Keratinocyte (primary cell): ENCODE data around the gene POLR2B. TPM values are rescaled to one million over a fixed set of nuclear protein-coding genes. Genes with fewer than 3 reads are reported as not detected.

Source experiments
- DNase-seq: peaks from one replicate; pipeline ENCODE4 v3.0.0-alpha.2; 2011; ENCODE audit warnings: low read depth, missing footprints, low spot score
- FAIRE-seq: peaks from 2 replicates; lab custom pipeline; 2011; peaks lifted over from hg19 to GRCh38; lab: Jason Lieb, UNC
- H2AFZ ChIP-seq: 2 replicates; pipeline ENCODE4 v1.6.0; 2012; ENCODE audit warnings: low read length, control low read depth, inconsistent platforms; ENCODE audit not compliant: control insufficient read depth
- H3K27ac ChIP-seq: 2 replicates; pipeline ENCODE4 v1.5.1; 2011; ENCODE audit warnings: low read length; ENCODE audit not compliant: control insufficient read depth, insufficient read depth
- H3K27me3 ChIP-seq: 3 replicates; pipeline ENCODE4 v1.6.0; 2011; ENCODE audit warnings: low read length; ENCODE audit not compliant: control insufficient read depth, insufficient read depth; ENCODE audit errors: extremely low read depth
- H3K36me3 ChIP-seq, 2 experiments: 2 replicates in 1 of 2; 3 replicates in 1 of 2; pipeline ENCODE4 v1.5.1; 2011; ENCODE audit warnings: low read length in 2 of 2, mild to moderate bottlenecking in 1 of 2; ENCODE audit not compliant: control insufficient read depth in 2 of 2, insufficient read depth in 2 of 2; ENCODE audit errors: extremely low read depth in 1 of 2
- H3K4me1 ChIP-seq: 3 replicates; pipeline ENCODE4 v1.5.1; 2011; ENCODE audit warnings: low read length; ENCODE audit not compliant: control insufficient read depth, insufficient read depth; ENCODE audit errors: extremely low read depth
- H3K4me2 ChIP-seq: 3 replicates; pipeline ENCODE4 v1.6.0; 2011; ENCODE audit warnings: low read depth, low read length; ENCODE audit not compliant: control insufficient read depth, insufficient read depth; ENCODE audit errors: extremely low read depth
- H3K4me3 ChIP-seq, 3 experiments: fragments of 200-600 bp in 1 of 3; sonication (generic) in 1 of 3; 2 replicates in 2 of 3; 3 replicates in 1 of 3; pipeline ENCODE4 v1.5.1; 2011 to 2016; ENCODE audit warnings: low read length in 3 of 3, mild to moderate bottlenecking in 3 of 3, control low read depth in 2 of 3, inconsistent platforms in 1 of 3, low read depth in 1 of 3, mixed read lengths in 1 of 3, mixed run types in 1 of 3, moderate library complexity in 1 of 3; ENCODE audit not compliant: control insufficient read depth in 2 of 3, insufficient read depth in 2 of 3; ENCODE audit errors: extremely low read depth in 1 of 3
- H3K79me2 ChIP-seq: 2 replicates; pipeline ENCODE4 v1.6.0; 2012; ENCODE audit warnings: low read length; ENCODE audit not compliant: control insufficient read depth, insufficient read depth
- H3K9ac ChIP-seq: 3 replicates; pipeline ENCODE4 v1.6.0; 2011; ENCODE audit warnings: low read length; ENCODE audit not compliant: control insufficient read depth, insufficient read depth; ENCODE audit errors: extremely low read depth
- H3K9me1 ChIP-seq: 3 replicates; pipeline ENCODE4 v1.6.0; 2011; ENCODE audit warnings: low read length; ENCODE audit not compliant: control insufficient read depth, insufficient read depth; ENCODE audit errors: extremely low read depth
- H3K9me3 ChIP-seq: 2 replicates; pipeline ENCODE4 v1.5.1; 2012; ENCODE audit warnings: low read depth, low read length; ENCODE audit not compliant: control insufficient read depth
- H4K20me1 ChIP-seq: 3 replicates; pipeline ENCODE4 v1.6.0; 2011; ENCODE audit warnings: low read length; ENCODE audit not compliant: control insufficient read depth, insufficient read depth; ENCODE audit errors: extremely low read depth
- CTCF ChIP-seq, 3 experiments: IDR thresholded peaks in 1 of 3; conservative IDR thresholded peaks in 1 of 3; optimal IDR thresholded peaks in 1 of 3; 2 replicates in 2 of 3; 3 replicates in 1 of 3; pipeline versions ENCODE3 to v1.5.1; 2011; ENCODE audit warnings: low read length in 3 of 3, mild to moderate bottlenecking in 3 of 3, moderate library complexity in 2 of 3, control low read depth in 1 of 3, inconsistent platforms in 1 of 3; ENCODE audit not compliant: insufficient read depth in 2 of 3; ENCODE audit errors: extremely low read depth in 1 of 3
- EZH2 ChIP-seq: IDR thresholded peaks from one replicate; pipeline ENCODE4 v1.6.1; 2012; ENCODE audit warnings: inconsistent platforms, mild to moderate bottlenecking, low read length, moderate library complexity
- dilution Hi-C: fragments of 300-500 bp; cut with MboI; formaldehyde crosslinking; loops from one replicate; pipeline ENCODE4 v1.7.0; 2020; ENCODE audit warnings: low sequenced_read_pairs; ENCODE audit not compliant: extremely low pct_ligation_motif_present
- polyA plus RNA-seq, 5 experiments: library from polyadenylated mRNA; depleted of rRNA in 3 of 5; stranded (reverse) in 3 of 5; stranded (forward) in 1 of 5; unstranded in 1 of 5; fragments of >200 nt; gene quantifications; 1 replicate in 1 of 5; 2 replicates in 3 of 5; 3 replicates in 1 of 5; pipeline versions ENCODE4 v1.2.1 to v1.2.3, GENCODE V29; 2011 to 2012; ENCODE audit warnings: missing spikeins in 2 of 5, low read depth in 1 of 5, low replicate concordance in 1 of 5

The POLR2B gene
- polyA plus RNA-seq, 1 donor (not counting 4 experiments of a cell fraction or from before 2014, with no cell fraction given), result 153 TPM

DNA sequence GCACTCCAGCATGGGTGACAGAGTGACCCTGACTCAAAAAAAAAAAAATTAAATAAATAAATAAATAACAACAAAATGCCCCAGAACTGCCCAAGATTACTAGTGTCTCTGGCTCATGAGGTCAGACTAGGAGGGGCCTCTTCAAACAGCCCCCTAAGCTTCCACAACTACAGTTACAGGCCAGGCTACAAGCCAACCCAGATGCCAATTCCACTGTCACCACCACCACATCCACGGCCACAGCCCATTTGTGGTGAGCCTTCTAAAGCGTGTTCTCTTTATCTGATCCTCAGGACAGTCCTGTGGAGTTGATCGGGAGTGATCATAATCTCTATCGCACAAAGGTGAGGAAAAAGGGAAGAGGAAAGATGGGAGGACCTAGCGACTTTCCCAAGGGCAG, 94.9 kb downstream of the POLR2B start:
- Histone ChIP-seq H3K9ac (no peak overlapping the region), H3K4me3 (no peak overlapping the region), H2AFZ (no peak overlapping the region), H3K4me1 (peaks cover 56% of the 10 kb centered on the region), H3K9me1 (no peaks in the 10 kb centered on the region), H3K79me2 (peaks cover 38% of the 10 kb centered on the region), H3K27ac (peak overlapping the region; percentile 13), H4K20me1 (no peaks in the 10 kb centered on the region), H3K9me3 (no peaks in the 10 kb centered on the region), H3K27me3 (no peaks in the 10 kb centered on the region), H3K4me2 (no peak overlapping the region), H3K36me3 (peaks cover 1 to 8% of the 10 kb centered on the region in 2 experiments)
- FAIRE-seq, result no peak
- dilution Hi-C loops, result no loop called here
- no peak for DNase-seq
- no peak for TF ChIP-seq EZH2
- no peak for TF ChIP-seq CTCF (optimal IDR thresholded peaks at IDR 0.05 in 1 of 3, IDR thresholded peaks at IDR 0.05 in 1 of 3, conservative IDR thresholded peaks at IDR 0.05 in 1 of 3; ENCODE audit: extremely low read depth in 1 of 3, insufficient read depth in 2 of 3, low read length in 3 of 3)

DNA sequence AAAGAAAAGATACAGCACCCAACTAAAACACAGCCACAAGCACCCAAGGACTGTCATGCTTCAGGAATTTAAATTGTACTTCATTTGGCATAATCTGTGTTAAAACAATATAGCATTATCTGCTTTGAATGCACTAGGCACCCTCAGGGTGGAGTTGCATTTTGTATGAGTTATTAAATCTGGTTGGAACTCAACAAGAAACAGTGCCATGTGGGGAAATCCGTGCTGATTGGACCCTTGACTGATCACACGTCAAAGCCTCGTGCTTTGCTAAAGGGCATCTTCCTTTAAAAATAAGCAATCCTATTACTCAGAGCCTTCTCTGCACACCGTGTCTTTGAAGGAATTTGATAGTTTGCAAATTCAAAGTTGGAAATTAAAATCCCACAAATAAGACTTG, 96.0 kb downstream of the POLR2B start:
- H4K20me1 ChIP-seq, result no peaks in the 10 kb centered on the region
- peak; percentile 89 for DNase-seq
- H3K27me3 ChIP-seq, result no peaks in the 10 kb centered on the region
- FAIRE-seq, result peak; percentile 98
- TF ChIP-seq CTCF (optimal IDR thresholded peaks at IDR 0.05 in 1 of 3, IDR thresholded peaks at IDR 0.05 in 1 of 3, conservative IDR thresholded peaks at IDR 0.05 in 1 of 3; ENCODE audit: extremely low read depth in 1 of 3, insufficient read depth in 2 of 3, low read length in 3 of 3), result no peak
- no peak for TF ChIP-seq EZH2
- no peaks in the 10 kb centered on the region for H3K9me1 ChIP-seq
- peak overlapping the region; percentile 78 for H3K27ac ChIP-seq
- peaks cover 30% of the 10 kb centered on the region for H3K79me2 ChIP-seq
- peak overlapping the region; percentile 35 for H3K9ac ChIP-seq
- H3K9me3 ChIP-seq, result no peaks in the 10 kb centered on the region
- dilution Hi-C loops, result no loop called here
- peak overlapping the region; percentile 43 for H3K4me2 ChIP-seq
- peaks cover 1 to 8% of the 10 kb centered on the region in 2 experiments for H3K36me3 ChIP-seq
- no peak overlapping the region for H3K4me3 ChIP-seq
- H3K4me1 ChIP-seq, result peaks cover 67% of the 10 kb centered on the region
- H2AFZ ChIP-seq, result no peak overlapping the region
